ENCODE measurements around the gene MRPL49.

MRPL49 gene

GRCh38 chr11:65103476-65103875 is 18.6 kb upstream of the MRPL49 start:
- no peak for DNase-seq

- no peak for DNase-seq
Observed at GRCh38 chr11:65104628-65105027, 17.5 kb upstream of the MRPL49 start.

GRCh38 chr11:65107078-65107477 is 15.0 kb upstream of the MRPL49 start:
- no peak for DNase-seq

GRCh38 chr11:65107751-65108468 is 14.2 kb upstream of the MRPL49 start:
- DNase-seq: no peak

- no peak for DNase-seq
Observed at GRCh38 chr11:65108469-65109123, 13.5 kb upstream of the MRPL49 start.

- no peak for DNase-seq
Observed at GRCh38 chr11:65109231-65110198, 12.6 kb upstream of the MRPL49 start.

DNA sequence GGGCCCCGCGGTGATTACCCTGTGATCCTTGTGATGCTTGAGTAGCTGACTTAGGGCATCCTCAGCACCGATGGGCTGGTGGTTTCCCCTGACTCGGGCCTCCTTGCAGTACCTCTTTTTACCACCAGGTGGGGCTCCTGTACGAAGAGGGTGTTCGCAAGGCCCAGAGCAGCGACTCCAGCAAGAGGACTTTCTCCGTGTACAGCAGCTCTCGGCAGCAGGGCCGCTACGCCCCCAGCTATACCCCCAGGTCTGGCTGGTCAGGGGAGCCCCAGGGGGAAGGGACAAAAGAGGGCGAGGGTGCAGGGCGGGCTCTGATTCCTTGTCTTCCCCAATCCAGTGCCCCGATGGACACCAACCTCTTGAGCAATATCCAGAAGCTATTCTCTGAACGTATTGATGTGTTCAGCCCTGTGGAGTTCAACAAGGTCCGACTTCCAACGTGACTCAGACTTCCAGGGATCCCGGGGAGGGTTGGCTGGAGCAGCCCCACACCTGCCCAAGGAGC is 11.7 kb upstream of the MRPL49 start:
- peak; percentile 99 to 100 for DNase-seq

DNA sequence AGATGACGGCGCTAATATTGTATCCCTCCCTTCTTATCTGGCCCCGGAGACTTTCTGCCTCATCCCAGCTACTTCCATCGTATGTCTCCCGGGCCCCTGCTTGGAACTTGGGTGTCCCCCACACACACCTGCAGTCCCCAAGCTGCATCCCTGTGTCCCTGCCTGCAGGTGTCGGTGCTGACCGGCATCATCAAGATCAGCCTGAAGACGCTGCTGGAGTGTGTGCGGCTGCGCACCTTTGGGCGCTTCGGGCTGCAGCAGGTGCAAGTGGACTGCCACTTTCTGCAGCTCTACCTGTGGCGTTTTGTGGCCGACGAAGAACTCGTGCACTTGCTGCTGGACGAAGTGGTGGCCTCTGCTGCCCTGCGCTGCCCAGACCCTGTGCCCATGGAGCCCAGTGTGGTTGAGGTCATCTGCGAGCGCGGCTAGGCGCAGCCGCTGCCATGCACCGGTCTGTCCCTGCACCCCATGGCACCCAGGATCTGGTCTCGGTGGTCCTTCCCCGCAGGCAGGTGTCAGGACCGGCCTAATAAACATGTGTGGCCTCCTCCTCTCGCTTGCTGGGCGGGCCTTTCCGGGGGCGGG is 10.9 kb upstream of the MRPL49 start:
- DNase-seq: no peak

DNA sequence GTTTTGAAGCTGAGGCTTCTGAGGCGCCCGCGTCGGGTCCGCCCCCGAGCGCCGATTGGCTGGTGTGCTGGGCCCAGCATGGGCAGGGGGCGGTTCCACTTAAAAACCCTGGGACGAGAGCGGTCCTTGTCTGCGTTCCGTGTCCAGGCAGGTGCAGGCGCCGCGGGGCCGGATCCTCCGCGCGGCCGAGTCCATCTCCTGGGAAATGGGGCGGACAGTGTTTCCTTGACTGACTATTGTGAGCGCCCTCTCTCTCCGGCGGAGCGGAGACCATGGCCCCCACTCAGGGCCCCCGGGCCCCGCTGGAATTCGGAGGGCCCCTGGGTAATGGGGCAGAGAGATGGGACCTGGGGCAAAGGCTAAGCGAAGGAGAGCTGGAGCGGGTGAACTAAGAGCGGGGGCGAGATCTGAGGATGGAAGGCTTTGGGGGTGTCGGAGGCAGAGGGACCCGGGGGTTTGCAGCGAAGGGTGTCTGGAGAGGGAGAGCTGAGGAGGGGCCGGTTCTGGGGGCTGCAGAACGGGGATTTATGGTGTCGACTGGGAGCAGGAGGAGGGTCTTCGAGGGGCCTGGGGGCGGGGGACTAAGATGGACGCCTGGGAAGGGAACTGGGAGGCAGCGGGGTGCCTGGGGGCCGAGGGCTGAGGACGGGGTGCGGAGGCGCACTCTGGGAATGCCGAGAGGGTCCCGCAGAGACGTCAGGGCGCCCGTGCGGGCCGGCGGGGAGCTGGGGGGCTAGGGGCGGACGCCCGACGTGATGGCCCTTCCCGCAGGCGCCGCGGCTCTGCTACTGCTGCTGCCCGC is 10.2 kb upstream of the MRPL49 start, which contains the start of gene TM7SF2:
TM7SF2 (plus strand) TSS at position 129 of the 802 bp plus-strand sequence; CDS start at position 273, 144 bp downstream.
- peak; percentile 96 for DNase-seq

GRCh38 chr11:65112546-65113360 is 9.4 kb upstream of the MRPL49 start:
- peak; percentile 81 to 86 for DNase-seq

DNA sequence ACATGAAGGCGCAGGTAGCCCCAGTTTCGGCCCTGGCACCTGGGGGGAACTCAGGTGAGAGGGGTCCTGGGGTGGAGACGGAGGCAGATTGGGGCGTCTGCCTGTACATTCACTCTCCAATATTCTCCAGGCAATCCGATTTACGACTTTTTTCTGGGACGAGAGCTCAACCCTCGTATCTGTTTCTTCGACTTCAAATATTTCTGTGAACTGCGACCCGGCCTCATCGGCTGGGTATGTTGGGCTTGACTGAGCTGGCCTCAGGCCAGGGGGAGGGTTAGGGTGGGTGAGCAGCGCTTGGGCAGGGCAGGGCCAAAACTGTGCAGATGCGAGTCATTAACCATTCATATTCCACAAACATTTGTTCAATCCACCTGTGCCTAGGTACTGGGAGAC is 8.8 kb upstream of the MRPL49 start:
- DNase-seq: no peak

- DNase-seq: no peak
Observed at GRCh38 chr11:65113839-65114238, 8.3 kb upstream of the MRPL49 start.

- no peak for DNase-seq
Observed at GRCh38 chr11:65114538-65115171, 7.5 kb upstream of the MRPL49 start.

- no peak for DNase-seq
Observed at GRCh38 chr11:65115361-65116082, 6.6 kb upstream of the MRPL49 start.

DNA sequence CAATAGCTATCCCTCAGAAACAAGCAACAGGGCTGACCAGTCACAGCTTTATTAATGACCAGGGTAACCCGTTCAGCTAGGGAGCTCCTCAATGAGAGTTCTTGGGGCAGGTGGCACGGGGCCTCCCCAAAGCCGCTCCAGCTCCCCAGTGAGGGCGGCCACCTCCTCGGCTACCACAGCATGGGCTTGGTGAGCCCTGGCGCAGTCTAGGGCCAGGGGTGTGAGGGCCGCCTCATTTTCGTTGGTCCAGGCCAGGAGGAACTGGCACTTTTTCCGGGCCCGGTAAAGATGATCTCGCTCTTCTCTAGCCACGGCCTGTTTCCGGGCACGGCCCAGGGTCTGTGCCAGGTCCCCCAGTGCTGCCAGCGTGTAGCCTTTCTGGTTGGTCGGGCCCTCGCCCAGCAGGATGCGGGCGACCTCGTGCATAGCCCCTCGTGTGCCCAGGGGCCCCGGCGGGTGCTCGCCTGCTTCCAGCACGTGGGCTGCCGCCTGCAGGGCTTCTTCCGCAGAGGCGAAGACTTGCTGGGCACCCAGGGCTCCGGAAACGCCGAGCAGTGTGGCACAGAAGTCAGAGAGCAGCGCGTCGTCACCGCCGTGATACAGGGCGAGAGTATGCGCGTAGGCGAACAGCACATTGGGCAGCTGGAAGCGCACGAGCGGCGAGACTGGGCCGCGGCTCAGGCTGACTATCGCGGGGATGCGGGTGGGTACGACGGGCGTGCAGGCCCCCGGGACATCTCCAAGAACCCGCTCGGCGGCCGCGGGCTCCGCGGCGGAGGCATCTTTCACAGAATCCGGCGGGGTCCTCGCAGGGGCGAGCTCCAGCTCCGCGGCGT is 5.5 kb upstream of the MRPL49 start:
- peak; percentile 74 to 82 for DNase-seq

DNA sequence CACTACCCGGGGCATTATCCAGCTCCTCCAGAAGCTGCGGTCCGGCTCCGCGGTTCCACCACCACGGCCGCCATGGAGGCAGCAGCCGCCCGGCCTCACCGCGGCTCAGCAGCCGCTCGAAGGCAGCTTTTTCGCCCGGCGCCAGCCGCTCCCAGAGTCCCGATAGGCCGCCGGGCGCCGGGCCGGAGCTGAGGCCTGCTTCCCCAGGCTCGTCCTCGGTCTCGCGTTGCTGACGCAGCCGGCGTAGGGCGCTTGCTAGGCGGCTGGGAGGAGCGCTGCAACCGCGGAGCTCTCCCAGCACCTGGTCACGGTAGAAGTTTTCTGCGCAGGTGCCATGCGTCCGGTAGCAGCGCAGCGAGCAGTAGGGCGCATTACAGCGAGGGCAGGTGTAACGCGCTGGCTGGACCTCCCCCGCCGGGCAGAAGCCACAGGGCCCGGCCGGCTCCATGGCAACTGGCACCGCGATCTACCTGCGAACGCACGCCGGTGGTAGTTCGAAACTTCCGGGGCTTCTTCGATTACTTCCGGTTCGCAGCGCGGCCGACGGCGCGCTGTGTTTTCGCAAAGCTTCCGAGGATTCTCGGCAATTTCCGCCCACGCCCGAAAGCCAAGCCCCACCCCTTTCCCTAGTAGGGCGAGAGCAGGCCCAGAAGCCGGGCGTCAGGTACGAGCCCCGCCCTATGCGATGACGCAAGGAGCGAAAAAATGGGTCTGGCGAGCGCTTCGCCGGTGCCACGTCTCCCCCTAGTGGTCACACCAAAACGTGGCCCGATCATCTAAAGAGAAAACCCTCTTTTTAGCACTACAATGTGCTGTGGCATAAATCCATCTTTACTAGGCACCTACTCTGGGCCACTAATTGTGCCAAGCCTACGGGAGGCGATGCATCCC is 4.7 kb upstream of the MRPL49 start, which contains the start of gene ZNHIT2:
ZNHIT2 (minus strand) TSS at position 496 of the 891 bp plus-strand sequence; CDS start at position 448, 48 bp downstream.
- peak; percentile 100 for DNase-seq

- DNase-seq: no peak
Observed at GRCh38 chr11:65118097-65118837, 3.9 kb upstream of the MRPL49 start.

Data from activated T-cell treated with anti-CD3 and anti-CD28 coated beads, Interleukin-2, amount 50 U/mL, for 48 hours (primary cell).